Measurements from ENCODE around the gene NIPAL3.

GRCh38 chr1:24481843-24482610, 66.4 kb downstream of the NIPAL3 start:
- TF ChIP-seq POLR2A (IDR thresholded peaks at IDR 0.05), result no peak
- TF ChIP-seq POLR2AphosphoS5 (IDR thresholded peaks at IDR 0.05), result no peak
- TF ChIP-seq, protein P1, sequence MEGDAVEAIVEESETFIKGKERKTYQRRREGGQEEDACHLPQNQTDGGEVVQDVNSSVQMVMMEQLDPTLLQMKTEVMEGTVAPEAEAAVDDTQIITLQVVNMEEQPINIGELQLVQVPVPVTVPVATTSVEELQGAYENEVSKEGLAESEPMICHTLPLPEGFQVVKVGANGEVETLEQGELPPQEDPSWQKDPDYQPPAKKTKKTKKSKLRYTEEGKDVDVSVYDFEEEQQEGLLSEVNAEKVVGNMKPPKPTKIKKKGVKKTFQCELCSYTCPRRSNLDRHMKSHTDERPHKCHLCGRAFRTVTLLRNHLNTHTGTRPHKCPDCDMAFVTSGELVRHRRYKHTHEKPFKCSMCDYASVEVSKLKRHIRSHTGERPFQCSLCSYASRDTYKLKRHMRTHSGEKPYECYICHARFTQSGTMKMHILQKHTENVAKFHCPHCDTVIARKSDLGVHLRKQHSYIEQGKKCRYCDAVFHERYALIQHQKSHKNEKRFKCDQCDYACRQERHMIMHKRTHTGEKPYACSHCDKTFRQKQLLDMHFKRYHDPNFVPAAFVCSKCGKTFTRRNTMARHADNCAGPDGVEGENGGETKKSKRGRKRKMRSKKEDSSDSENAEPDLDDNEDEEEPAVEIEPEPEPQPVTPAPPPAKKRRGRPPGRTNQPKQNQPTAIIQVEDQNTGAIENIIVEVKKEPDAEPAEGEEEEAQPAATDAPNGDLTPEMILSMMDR (IDR thresholded peaks at IDR 0.05), result no peak
